GM12864 (cell line): ENCODE results near the gene GLS2.

Source experiments
- DNase-seq: peaks from one replicate; pipeline ENCODE4 v3.0.0-alpha.2; 2011; ENCODE audit warnings: low read depth
- H3K4me3 ChIP-seq: 2 replicates; pipeline ENCODE4 v1.5.1; 2011; ENCODE audit warnings: mild to moderate bottlenecking, low read depth, low read length, control low read depth
- TF ChIP-seq, protein P1 (sequence below): IDR thresholded peaks from 2 replicates; pipeline ENCODE4 v1.5.1; 2011; ENCODE audit warnings: low read depth, mild to moderate bottlenecking, moderate library complexity, low read length, control low read depth, inconsistent platforms; ENCODE audit errors: missing control alignments

Gene GLS2

DNA sequence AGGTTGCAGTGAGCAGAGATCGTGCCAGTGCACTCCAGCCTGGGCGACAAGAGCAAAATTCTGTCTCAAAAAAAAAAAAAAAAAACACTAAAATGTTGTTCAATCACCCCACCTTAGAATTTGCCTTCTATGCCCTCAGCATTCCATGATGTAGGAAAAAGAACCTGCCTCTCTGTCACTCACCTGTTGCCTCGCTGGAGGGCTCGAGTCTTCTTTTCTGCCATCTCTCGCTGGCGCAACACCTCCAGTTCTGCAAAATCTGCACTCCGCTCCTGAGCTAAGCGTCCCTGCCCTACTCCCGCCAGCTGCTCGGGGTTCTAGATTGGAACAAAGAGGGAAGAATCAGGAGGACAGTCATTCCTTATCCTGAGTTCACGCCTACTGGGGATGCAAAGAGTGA, 56.7 kb downstream of the GLS2 start:
- no peak for DNase-seq
- TF ChIP-seq, protein P1, sequence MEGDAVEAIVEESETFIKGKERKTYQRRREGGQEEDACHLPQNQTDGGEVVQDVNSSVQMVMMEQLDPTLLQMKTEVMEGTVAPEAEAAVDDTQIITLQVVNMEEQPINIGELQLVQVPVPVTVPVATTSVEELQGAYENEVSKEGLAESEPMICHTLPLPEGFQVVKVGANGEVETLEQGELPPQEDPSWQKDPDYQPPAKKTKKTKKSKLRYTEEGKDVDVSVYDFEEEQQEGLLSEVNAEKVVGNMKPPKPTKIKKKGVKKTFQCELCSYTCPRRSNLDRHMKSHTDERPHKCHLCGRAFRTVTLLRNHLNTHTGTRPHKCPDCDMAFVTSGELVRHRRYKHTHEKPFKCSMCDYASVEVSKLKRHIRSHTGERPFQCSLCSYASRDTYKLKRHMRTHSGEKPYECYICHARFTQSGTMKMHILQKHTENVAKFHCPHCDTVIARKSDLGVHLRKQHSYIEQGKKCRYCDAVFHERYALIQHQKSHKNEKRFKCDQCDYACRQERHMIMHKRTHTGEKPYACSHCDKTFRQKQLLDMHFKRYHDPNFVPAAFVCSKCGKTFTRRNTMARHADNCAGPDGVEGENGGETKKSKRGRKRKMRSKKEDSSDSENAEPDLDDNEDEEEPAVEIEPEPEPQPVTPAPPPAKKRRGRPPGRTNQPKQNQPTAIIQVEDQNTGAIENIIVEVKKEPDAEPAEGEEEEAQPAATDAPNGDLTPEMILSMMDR: no peak
- H3K4me3 ChIP-seq: no peak overlapping the region

DNA sequence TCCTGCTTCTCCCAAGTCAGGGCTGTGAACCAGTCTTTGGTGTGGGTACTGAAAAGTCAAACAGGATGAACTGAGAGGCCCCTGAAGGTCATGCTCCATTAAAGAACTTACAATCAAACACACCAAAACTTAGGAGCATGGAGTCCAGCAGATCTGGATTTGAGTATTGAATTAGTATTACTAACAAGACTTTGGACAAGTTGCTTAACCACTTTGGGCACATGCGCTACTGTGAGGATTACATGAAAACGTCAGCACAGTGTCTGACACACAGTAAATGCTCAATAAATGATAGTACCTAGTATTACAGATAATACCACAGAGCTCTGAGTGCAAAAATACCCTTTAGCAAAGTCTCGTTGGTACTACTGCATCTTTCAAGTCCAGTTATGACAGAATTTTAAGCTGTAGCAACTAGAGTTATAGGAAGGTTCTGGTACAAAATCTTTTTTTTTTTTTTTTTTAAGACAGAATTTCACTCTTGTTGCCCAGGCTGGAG, 62.0 kb downstream of the GLS2 start:
- TF ChIP-seq, protein P1: no peak
- no peak overlapping the region for H3K4me3 ChIP-seq
- DNase-seq: no peak

DNA sequence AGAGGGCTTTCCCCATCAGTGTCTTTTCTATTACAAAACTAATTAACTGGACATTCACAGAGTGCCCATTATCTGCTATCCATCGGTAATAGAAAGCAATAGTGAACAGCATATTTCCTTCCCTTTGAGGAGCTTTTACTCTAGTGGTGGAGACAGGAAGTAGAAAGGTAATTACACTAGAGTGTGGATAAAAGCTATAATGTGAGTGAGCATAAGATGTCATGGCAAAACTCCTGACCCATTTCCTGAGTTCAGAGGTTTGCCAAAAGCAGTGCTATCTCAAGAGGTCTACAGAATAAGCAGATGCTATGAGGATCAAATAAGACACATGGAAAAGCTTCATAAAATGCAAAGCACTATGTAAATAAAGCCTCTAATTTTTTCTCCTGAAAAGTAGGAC, 62.8 kb downstream of the GLS2 start:
- no peak for DNase-seq
- TF ChIP-seq, protein P1: no peak
- H3K4me3 ChIP-seq: no peak overlapping the region
